IMR-90 (cell line): ENCODE results near the gene LLGL2. TPM values are rescaled to one million over a fixed set of nuclear protein-coding genes. Genes with fewer than 3 reads are reported as not detected.
A peak's percentile ranks its signal among the peaks of the same experiment; 100 is the strongest.

ENCODE experiments used
- ATAC-seq: fragments of 200-7000 bp; cut with Tn5 transposase; 2 replicates; pipeline ENCODE4 v1.9.1; 2020; ENCODE audit warnings: low read depth, mild to moderate bottlenecking, moderate library complexity
- BruUV-seq: library from RNA; stranded (reverse); fragments of 400-500 nt; replicated peaks from 2 replicates; lab custom pipeline; 2021; lab: Mats Ljungman, UMichigan
- CTCF ChIA-PET: fragments of 300-600 bp; formaldehyde crosslinking; extraction: SDS; loops from one replicate; lab custom pipeline; 2021; ENCODE audit warnings: antibody characterized with exemption; lab: Yijun Ruan, JAX
- POLR2A ChIA-PET: fragments of 300-600 bp; sonication (Branson Sonifier 250); formaldehyde crosslinking; loops from one replicate; lab custom pipeline; 2022; ENCODE audit warnings: antibody characterized with exemption; ENCODE audit not compliant: unreplicated experiment; lab: Charles Lee
- DNase-seq: peaks from one replicate; pipeline ENCODE4 v3.0.0; 2013
- H2AFZ ChIP-seq: replicated peaks from 2 replicates; pipeline ENCODE3; 2013; ENCODE audit warnings: low read length, mild to moderate bottlenecking; ENCODE audit not compliant: poor library complexity
- H2AK5ac ChIP-seq: 2 replicates; pipeline ENCODE4 v1.6.1; 2013; ENCODE audit warnings: low read depth, low read length, inconsistent platforms
- H2AK9ac ChIP-seq: replicated peaks from 2 replicates; pipeline ENCODE3; 2013; ENCODE audit warnings: mild to moderate bottlenecking, low read depth, low read length, moderate library complexity; ENCODE audit not compliant: poor library complexity
- H2BK120ac ChIP-seq: 2 replicates; pipeline ENCODE4 v1.6.1; 2013; ENCODE audit warnings: low read depth, low read length, inconsistent platforms
- H2BK15ac ChIP-seq: 3 replicates; pipeline ENCODE4 v1.6.1; 2013; ENCODE audit warnings: low read depth, low read length, inconsistent platforms
- H2BK20ac ChIP-seq: 2 replicates; pipeline ENCODE4 v1.6.1; 2013; ENCODE audit warnings: low read depth, mild to moderate bottlenecking, inconsistent platforms, low read length, moderate library complexity
- H2BK5ac ChIP-seq: 2 replicates; pipeline ENCODE4 v1.6.1; 2013; ENCODE audit warnings: mild to moderate bottlenecking, low read depth, low read length, inconsistent platforms; ENCODE audit not compliant: poor library complexity, severe bottlenecking
- H3K14ac ChIP-seq: replicated peaks from 2 replicates; pipeline ENCODE4 v1.6.1; 2013; ENCODE audit warnings: low read depth, low read length, inconsistent platforms
- H3K18ac ChIP-seq: 2 replicates; pipeline ENCODE4 v1.6.1; 2013; ENCODE audit warnings: low read depth, low read length, control low read depth
- H3K23ac ChIP-seq: 2 replicates; pipeline ENCODE4 v1.6.1; 2013; ENCODE audit warnings: low read depth, low read length, inconsistent platforms
- H3K27ac ChIP-seq: 2 replicates; pipeline ENCODE4 v1.5.1; 2013; ENCODE audit warnings: mild to moderate bottlenecking, control low read depth, low read length; ENCODE audit not compliant: insufficient read depth
- H3K27me3 ChIP-seq: 2 replicates; pipeline ENCODE4 v1.6.1; 2013; ENCODE audit warnings: low read length; ENCODE audit not compliant: control insufficient read depth, insufficient read depth
- H3K36me3 ChIP-seq: 2 replicates; pipeline ENCODE4 v1.6.1; 2013; ENCODE audit warnings: low read length, mixed read lengths; ENCODE audit not compliant: control insufficient read depth, insufficient read depth
- H3K4ac ChIP-seq: 2 replicates; pipeline ENCODE4 v1.6.1; 2013; ENCODE audit warnings: low read depth, low read length, inconsistent platforms
- H3K4me1 ChIP-seq: 2 replicates; pipeline ENCODE4 v1.6.1; 2013; ENCODE audit warnings: low read length, mixed read lengths; ENCODE audit not compliant: control insufficient read depth, insufficient read depth
- H3K4me2 ChIP-seq: 2 replicates; pipeline ENCODE4 v1.6.1; 2013; ENCODE audit warnings: low read depth, mild to moderate bottlenecking, control low read depth, low read length, moderate library complexity
- H3K4me3 ChIP-seq: 2 replicates; pipeline ENCODE4 v1.5.1; 2013; ENCODE audit warnings: low read depth, mild to moderate bottlenecking, control low read depth, low read length, moderate library complexity; ENCODE audit not compliant: insufficient read depth
- H3K56ac ChIP-seq: 2 replicates; pipeline ENCODE4 v1.6.1; 2013; ENCODE audit warnings: low read length, inconsistent platforms; ENCODE audit not compliant: insufficient read depth; ENCODE audit errors: extremely low read depth
- H3K79me1 ChIP-seq, 2 experiments: 2 replicates each; pipeline ENCODE4 v1.6.1; 2013; ENCODE audit warnings: low read length in 2 of 2, inconsistent platforms in 1 of 2, low read depth in 1 of 2
- H3K9ac ChIP-seq: 2 replicates; pipeline ENCODE4 v1.6.1; 2013; ENCODE audit warnings: low read depth, low read length, control low read depth
- H3K9me1 ChIP-seq: 2 replicates; pipeline ENCODE4 v1.6.1; 2013; ENCODE audit warnings: low read length, inconsistent platforms; ENCODE audit not compliant: insufficient read depth
- H3K9me3 ChIP-seq: 2 replicates; pipeline ENCODE4 v1.6.1; 2013; ENCODE audit warnings: low read length; ENCODE audit not compliant: control insufficient read depth, insufficient read depth
- H4K20me1 ChIP-seq: 2 replicates; pipeline ENCODE4 v1.6.1; 2013; ENCODE audit warnings: low read length, inconsistent platforms; ENCODE audit not compliant: insufficient read depth
- H4K5ac ChIP-seq: 2 replicates; pipeline ENCODE4 v1.6.1; 2013; ENCODE audit warnings: mild to moderate bottlenecking, low read depth, low read length, control low read depth
- H4K8ac ChIP-seq, 2 experiments: 2 replicates each; pipeline ENCODE4 v1.6.1; 2013; ENCODE audit warnings: low read depth in 2 of 2, low read length in 2 of 2, control low read depth in 1 of 2, inconsistent platforms in 1 of 2
- H4K91ac ChIP-seq: 2 replicates; pipeline ENCODE4 v1.6.1; 2013; ENCODE audit warnings: low read depth, low read length, inconsistent platforms; ENCODE audit not compliant: insufficient read depth
- BHLHE40 ChIP-seq: fragments of 150-350 bp; IDR thresholded peaks from 2 replicates; pipeline ENCODE4 v1.6.1; 2016; ENCODE audit warnings: mild to moderate bottlenecking, low read depth, low read length
- CEBPB ChIP-seq: IDR thresholded peaks from 2 replicates; pipeline ENCODE4 v1.6.1; 2012; ENCODE audit warnings: low read depth, low read length, improper control_type of control experiment
- CHD1 ChIP-seq: IDR thresholded peaks from 2 replicates; pipeline ENCODE4 v1.6.1; 2012; ENCODE audit warnings: low read depth, low read length, improper control_type of control experiment
- CTCF ChIP-seq: conservative IDR thresholded peaks from 2 replicates; pipeline ENCODE4 v1.5.1; 2012; ENCODE audit warnings: mild to moderate bottlenecking, low read depth, low read length, improper control_type of control experiment
- ELK1 ChIP-seq: fragments of 150-350 bp; IDR thresholded peaks from 2 replicates; pipeline ENCODE4 v1.6.1; 2016; ENCODE audit warnings: low read depth, mild to moderate bottlenecking, low read length, moderate library complexity, borderline replicate concordance
- FOS ChIP-seq: fragments of 150-350 bp; IDR thresholded peaks from 2 replicates; pipeline ENCODE4 v1.6.1; 2016; ENCODE audit warnings: low read depth, low read length
- MAFK ChIP-seq: IDR thresholded peaks from 2 replicates; pipeline ENCODE4 v1.6.1; 2012; ENCODE audit warnings: low read depth, low read length, improper control_type of control experiment
- MAZ ChIP-seq: IDR thresholded peaks from 2 replicates; pipeline ENCODE4 v1.6.1; 2012; ENCODE audit warnings: low read depth, mild to moderate bottlenecking, low read length, improper control_type of control experiment, moderate library complexity, borderline replicate concordance
- MXI1 ChIP-seq: IDR thresholded peaks from 2 replicates; pipeline ENCODE4 v1.6.1; 2012; ENCODE audit warnings: low read depth, mild to moderate bottlenecking, low read length, moderate library complexity, borderline replicate concordance
- NFE2L2 ChIP-seq: fragments of 150-350 bp; IDR thresholded peaks from 2 replicates; pipeline ENCODE4 v1.6.1; 2016; ENCODE audit warnings: low read depth, mild to moderate bottlenecking, low read length
- POLR2A ChIP-seq: IDR thresholded peaks from 2 replicates; pipeline ENCODE4 v1.6.1; 2012; ENCODE audit warnings: mild to moderate bottlenecking, low read depth, low read length
- RAD21 ChIP-seq: IDR thresholded peaks from 2 replicates; pipeline ENCODE4 v1.6.1; 2012; ENCODE audit warnings: low read length, improper control_type of control experiment
- RCOR1 ChIP-seq: IDR thresholded peaks from 2 replicates; pipeline ENCODE4 v1.6.1; 2012; ENCODE audit warnings: mild to moderate bottlenecking, low read length, improper control_type of control experiment; ENCODE audit not compliant: insufficient replicate concordance
- RFX5 ChIP-seq: IDR thresholded peaks from 2 replicates; pipeline ENCODE4 v1.8.0; 2012; ENCODE audit warnings: low read depth, mild to moderate bottlenecking, low read length, moderate library complexity
- SMC3 ChIP-seq: fragments of 150-350 bp; IDR thresholded peaks from 2 replicates; pipeline ENCODE4 v1.6.1; 2016; ENCODE audit warnings: low read depth, mild to moderate bottlenecking, antibody characterized with exemption, low read length, moderate library complexity
- USF2 ChIP-seq: fragments of 150-350 bp; IDR thresholded peaks from 2 replicates; pipeline ENCODE4 v1.6.1; 2017; ENCODE audit warnings: mild to moderate bottlenecking, antibody characterized with exemption, low read length, low read depth
- WGBS, 2 experiments: methylation state at CpG; one replicate each; pipeline versions ENCODE4 v1.1.5 to v1.1.7; 2013; ENCODE audit warnings: missing lambda C conversion rate in 2 of 2; ENCODE audit not compliant: insufficient read length in 1 of 2; ENCODE audit errors: extremely low coverage in 2 of 2; 5-methylcytosine and 5-hydroxymethylcytosine counted together
- dilution Hi-C: fragments of 300-500 bp; cut with HindIII; formaldehyde crosslinking; loops from one replicate; pipeline ENCODE4 v1.14.3; 2018; ENCODE audit warnings: low sequenced_read_pairs; ENCODE audit not compliant: unreplicated experiment
- in situ Hi-C: fragments of 300-500 bp; cut with MboI; formaldehyde crosslinking; loops from 3 replicates; pipeline ENCODE4 v1.14.3; 2019; ENCODE audit warnings: low sequenced_read_pairs, inconsistent platforms, mixed read lengths
- intact Hi-C: fragments of 100-400 bp; cut with micrococcal nuclease; formaldehyde crosslinking; loops from 2 replicates; pipeline ENCODE4 v1.10.0; 2022
- polyA plus RNA-seq, 3 experiments: library from polyadenylated mRNA; depleted of rRNA; stranded (reverse); fragments of >200 nt; gene quantifications; 2 replicates each; pipeline ENCODE4 v1.2.3, GENCODE V29; 2012; ENCODE audit warnings: low replicate concordance in 1 of 3
- total RNA-seq: library from RNA; depleted of rRNA; stranded (reverse); fragments of >200 nt; gene quantifications from 2 replicates; pipeline ENCODE4 v1.2.3, GENCODE V29; 2012

LLGL2 gene
- total and polyA plus RNA-seq, 2 of the 4 experiments (the other 2 are of a cell fraction): 0.54 to 0.72 TPM

- ChIA-PET CTCF (no interaction called here), POLR2A (no interaction called here)
- intact Hi-C loops: no loop called here
- Histone ChIP-seq H2BK5ac (no peak overlapping the region), H3K4ac (no peak overlapping the region), H2BK15ac (no peak overlapping the region), H4K5ac (no peak overlapping the region), H4K8ac (no peak overlapping the region), H3K23ac (no peak overlapping the region), H2BK120ac (no peak overlapping the region), H3K27ac (no peak overlapping the region), H3K36me3 (no peaks in the 10 kb centered on the region), H2AK5ac (no peak overlapping the region), H3K4me1 (peaks cover 1% of the 10 kb centered on the region; the same call in 1 of the 2 replicates), H2AK9ac (peak overlapping the region; percentile 39), H3K14ac (no peak overlapping the region), H3K9me1 (no peaks in the 10 kb centered on the region), H3K9me3 (no peaks in the 10 kb centered on the region), H3K4me3 (no peak overlapping the region), H3K18ac (no peak overlapping the region), H3K9ac (no peak overlapping the region), H3K4me2 (no peak overlapping the region), H4K20me1 (no peaks in the 10 kb centered on the region), H3K79me1 (no peaks in the 10 kb centered on the region), H3K27me3 (peaks cover 35% of the 10 kb centered on the region), H4K91ac (no peak overlapping the region), H2AFZ (no peak overlapping the region), H2BK20ac (no peak overlapping the region), H3K56ac (no peak overlapping the region)
- in situ Hi-C loops: no loop called here
- DNase-seq (peak; percentile 15), ATAC-seq (peak; percentile 57)
- WGBS, 2 experiments: 50% methylated on average over 2 of the region's 7 CpGs; no CpG with 5 or more reads in 1 of the 2 experiments
- TF ChIP-seq BHLHE40: no peak
- TF ChIP-seq USF2: no peak
- TF ChIP-seq FOS: no peak
- TF ChIP-seq MAFK: no peak
- TF ChIP-seq MAZ: no peak
- TF ChIP-seq NFE2L2: no peak
- TF ChIP-seq CEBPB: no peak
- TF ChIP-seq RCOR1: no peak
- no peak for TF ChIP-seq CTCF
- no peak for TF ChIP-seq ELK1
- TF ChIP-seq POLR2A: no peak
- no peak for TF ChIP-seq SMC3
- TF ChIP-seq CHD1: no peak
- no peak for TF ChIP-seq RAD21
- TF ChIP-seq MXI1: no peak
- no peak for TF ChIP-seq RFX5
- no TSS peak for BruUV-seq
- dilution Hi-C loops: no loop called here
Observed at GRCh38 chr17:75565066-75565465, 39.6 kb downstream of the LLGL2 start.
